Cardiac fibroblast (primary cell): ENCODE results near the gene MXRA7.
"Not testable (repeated sequence)": the region's sequence is repeated elsewhere in the genome, so short reads cannot be mapped to it uniquely, and the experiment has no call there.

Experiments used
- DNase-seq, 2 donors: peaks; one replicate each; pipeline versions ENCODE4 v3.0.0 to v3.0.0-alpha.2; 2010; ENCODE audit warnings: low read depth in 2 of 2
- H3K4me3 ChIP-seq, 2 donors: replicated peaks in 1 of 2; 1 replicate in 1 of 2; 2 replicates in 1 of 2; pipeline ENCODE4 v1.5.1; 2011; ENCODE audit warnings: low read depth in 2 of 2, low read length in 2 of 2, mild to moderate bottlenecking in 2 of 2, moderate library complexity in 1 of 2
- CTCF ChIP-seq: IDR thresholded peaks from one replicate; pipeline ENCODE4 v1.5.1; 2011; ENCODE audit warnings: low read depth, mild to moderate bottlenecking, low read length, inconsistent platforms

Gene MXRA7

GRCh38 chr17:76751416-76751993 lies 40.7 kb upstream of the MXRA7 start:
- DNase-seq, result no peak
- H3K4me3 ChIP-seq, result no peak overlapping the region
- TF ChIP-seq CTCF, result no peak

- DNase-seq, result no peak
- no peak overlapping the region for H3K4me3 ChIP-seq
- TF ChIP-seq CTCF, result no peak
Measured at GRCh38 chr17:76748657-76749056, 37.9 kb upstream of the MXRA7 start.

- H3K4me3 ChIP-seq, result no peak overlapping the region
- DNase-seq, result no peak
- no peak for TF ChIP-seq CTCF
Measured at GRCh38 chr17:76747716-76748363, 37.1 kb upstream of the MXRA7 start.

- H3K4me3 ChIP-seq, result not testable (repeated sequence)
- peak in 1 of 2 donors; percentile 62 for DNase-seq
Measured at GRCh38 chr17:76745785-76746184, 35.0 kb upstream of the MXRA7 start.

- DNase-seq, result no peak
- TF ChIP-seq CTCF, result no peak
- H3K4me3 ChIP-seq, result no peak overlapping the region
Measured at GRCh38 chr17:76744747-76745146, 34.0 kb upstream of the MXRA7 start.

- DNase-seq, result no peak
- H3K4me3 ChIP-seq, result no peak overlapping the region
- TF ChIP-seq CTCF, result no peak
Measured at GRCh38 chr17:76742958-76743357, 32.2 kb upstream of the MXRA7 start.

- peak; percentile 54 to 75 for DNase-seq
- no peak overlapping the region for H3K4me3 ChIP-seq
Measured at GRCh38 chr17:76740329-76741118, 29.8 kb upstream of the MXRA7 start.

GRCh38 chr17:76739568-76740115 lies 28.9 kb upstream of the MXRA7 start:
- not testable (repeated sequence) for DNase-seq, H3K4me3 ChIP-seq

More at GRCh38 chr17:76740329-76741118, 29.8 kb upstream of the MXRA7 start:
- TF ChIP-seq CTCF, result no peak
